ENCODE data around the gene UMODL1.

Gene UMODL1

GRCh38 chr21:42146821-42147220, 75.7 kb downstream of the UMODL1 start:
- no peaks in the 10 kb centered on the region for H3K9me3 ChIP-seq (ENCODE audit: control insufficient read depth, low read length)
- 89% methylated on average over 19 of the region's 19 CpGs for WGBS
- no peak overlapping the region for H3K9ac ChIP-seq (ENCODE audit: low read length)
- no peak overlapping the region for H3K4ac ChIP-seq (ENCODE audit: low read depth in 1 of 2, low read length in 2 of 2)
- H3K18ac ChIP-seq (ENCODE audit: low read depth in 1 of 2, low read length in 2 of 2): no peak overlapping the region
- H3K14ac ChIP-seq (ENCODE audit: low read length in 2 of 2): no peak overlapping the region
- no peak overlapping the region for H2BK120ac ChIP-seq (ENCODE audit: low read depth, low read length)
- no peak overlapping the region for H2BK12ac ChIP-seq (ENCODE audit: low read length in 2 of 2)
- H2AK5ac ChIP-seq (ENCODE audit: low read length, severe bottlenecking): no peak overlapping the region
- peaks cover 2% of the 10 kb centered on the region for H3K4me1 ChIP-seq (ENCODE audit: control insufficient read depth, insufficient read depth, low read depth, low read length)
- no peak overlapping the region for H2BK5ac ChIP-seq (ENCODE audit: low read depth, low read length, poor library complexity, severe bottlenecking)
- H3K27me3 ChIP-seq (ENCODE audit: control insufficient read depth in 1 of 2, insufficient read depth in 1 of 2, low read length in 2 of 2): peaks cover 33 to 71% of the 10 kb centered on the region in 2 experiments
- no peak overlapping the region for H3K23ac ChIP-seq (ENCODE audit: low read length in 2 of 2)
- H4K8ac ChIP-seq (ENCODE audit: low read length): no peak overlapping the region
- no peak overlapping the region for H3K27ac ChIP-seq (ENCODE audit: low read length, poor library complexity, severe bottlenecking)
- H3K36me3 ChIP-seq (ENCODE audit: control insufficient read depth in 1 of 2, insufficient read depth in 2 of 2, low read depth in 1 of 2, low read length in 2 of 2): no peaks in the 10 kb centered on the region
- no peak for DNase-seq
- H4K91ac ChIP-seq (ENCODE audit: low read length): no peak overlapping the region
- no peaks in the 10 kb centered on the region for H3K79me1 ChIP-seq (replicated peaks; ENCODE audit: low read length, poor library complexity, severe bottlenecking)
- H2AFZ ChIP-seq (ENCODE audit: low read depth, low read length): no peak overlapping the region
- no peak overlapping the region for H3K4me2 ChIP-seq (ENCODE audit: low read length, poor library complexity, severe bottlenecking)
- H3K4me3 ChIP-seq (ENCODE audit: insufficient read depth in 1 of 2, low read depth in 1 of 2, low read length in 2 of 2): no peak overlapping the region
- H2BK15ac ChIP-seq (ENCODE audit: low read depth, poor library complexity, severe bottlenecking): no peak overlapping the region

- DNase-seq: no peak
- Histone ChIP-seq H3K23ac (ENCODE audit: low read length in 2 of 2) (no peak overlapping the region), H4K91ac (ENCODE audit: low read length) (no peak overlapping the region), H2AFZ (ENCODE audit: low read depth, low read length) (no peak overlapping the region), H3K4me1 (ENCODE audit: control insufficient read depth, insufficient read depth, low read depth, low read length) (peaks cover 2% of the 10 kb centered on the region), H2BK120ac (ENCODE audit: low read depth, low read length) (no peak overlapping the region), H2BK15ac (ENCODE audit: low read depth, poor library complexity, severe bottlenecking) (no peak overlapping the region), H4K8ac (ENCODE audit: low read length) (no peak overlapping the region), H3K9ac (ENCODE audit: low read length) (no peak overlapping the region), H3K4me3 (ENCODE audit: insufficient read depth in 1 of 2, low read depth in 1 of 2, low read length in 2 of 2) (peak overlapping the region in 1 of 2 experiments; percentile 11), H3K36me3 (ENCODE audit: control insufficient read depth in 1 of 2, insufficient read depth in 2 of 2, low read depth in 1 of 2, low read length in 2 of 2) (no peaks in the 10 kb centered on the region), H3K27ac (ENCODE audit: low read length, poor library complexity, severe bottlenecking) (no peak overlapping the region), H3K14ac (ENCODE audit: low read length in 2 of 2) (no peak overlapping the region), H2BK12ac (ENCODE audit: low read length in 2 of 2) (no peak overlapping the region), H3K4ac (ENCODE audit: low read depth in 1 of 2, low read length in 2 of 2) (peak overlapping the region in 1 of 2 experiments; percentile 35), H3K4me2 (ENCODE audit: low read length, poor library complexity, severe bottlenecking) (no peak overlapping the region), H2AK5ac (ENCODE audit: low read length, severe bottlenecking) (no peak overlapping the region), H3K27me3 (ENCODE audit: control insufficient read depth in 1 of 2, insufficient read depth in 1 of 2, low read length in 2 of 2) (peaks cover 35 to 71% of the 10 kb centered on the region in 2 experiments), H2BK5ac (ENCODE audit: low read depth, low read length, poor library complexity, severe bottlenecking) (no peak overlapping the region), H3K18ac (ENCODE audit: low read depth in 1 of 2, low read length in 2 of 2) (no peak overlapping the region), H3K79me1 (replicated peaks; ENCODE audit: low read length, poor library complexity, severe bottlenecking) (no peaks in the 10 kb centered on the region), H3K9me3 (ENCODE audit: control insufficient read depth, low read length) (no peaks in the 10 kb centered on the region)
- WGBS: 84% methylated on average over 13 of the region's 13 CpGs
Observed at GRCh38 chr21:42147386-42148020, 76.4 kb downstream of the UMODL1 start.

DNA sequence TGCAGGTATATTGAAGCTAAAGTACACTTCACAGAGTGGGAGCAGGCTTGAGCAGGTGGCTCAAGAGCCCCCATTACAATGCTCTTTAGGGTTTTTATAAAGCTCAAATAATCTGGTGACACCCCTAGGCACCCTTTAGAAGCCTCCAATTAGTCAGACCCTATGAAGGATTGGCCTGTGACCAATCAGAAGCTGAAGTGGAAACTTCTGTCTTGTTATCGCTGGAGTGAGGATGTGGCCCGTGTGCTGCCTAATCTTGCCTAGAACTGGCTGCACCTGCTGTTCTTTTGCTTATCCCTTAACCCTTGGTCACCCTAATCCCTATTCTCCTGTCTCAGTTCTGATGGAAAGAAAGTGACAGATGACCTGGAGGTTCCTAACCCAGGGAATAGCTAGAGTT, 77.0 kb downstream of the UMODL1 start:
- no peak overlapping the region for H2AFZ ChIP-seq (ENCODE audit: low read depth, low read length)
- H4K8ac ChIP-seq (ENCODE audit: low read length): no peak overlapping the region
- WGBS: 100% methylated on average over 1 of the region's 2 CpGs
- H2BK120ac ChIP-seq (ENCODE audit: low read depth, low read length): no peak overlapping the region
- no peak overlapping the region for H4K91ac ChIP-seq (ENCODE audit: low read length)
- H3K9me3 ChIP-seq (ENCODE audit: control insufficient read depth, low read length): no peaks in the 10 kb centered on the region
- H2BK12ac ChIP-seq (ENCODE audit: low read length in 2 of 2): no peak overlapping the region
- H3K36me3 ChIP-seq (ENCODE audit: control insufficient read depth in 1 of 2, insufficient read depth in 2 of 2, low read depth in 1 of 2, low read length in 2 of 2): no peaks in the 10 kb centered on the region
- no peak overlapping the region for H3K14ac ChIP-seq (ENCODE audit: low read length in 2 of 2)
- H3K23ac ChIP-seq (ENCODE audit: low read length in 2 of 2): no peak overlapping the region
- H3K4me2 ChIP-seq (ENCODE audit: low read length, poor library complexity, severe bottlenecking): no peak overlapping the region
- H3K4ac ChIP-seq (ENCODE audit: low read depth in 1 of 2, low read length in 2 of 2): no peak overlapping the region
- peaks cover 39 to 71% of the 10 kb centered on the region in 2 experiments for H3K27me3 ChIP-seq (ENCODE audit: control insufficient read depth in 1 of 2, insufficient read depth in 1 of 2, low read length in 2 of 2)
- no peak overlapping the region for H3K4me3 ChIP-seq (ENCODE audit: insufficient read depth in 1 of 2, low read depth in 1 of 2, low read length in 2 of 2)
- H2BK15ac ChIP-seq (ENCODE audit: low read depth, poor library complexity, severe bottlenecking): no peak overlapping the region
- no peak for DNase-seq
- no peak overlapping the region for H3K9ac ChIP-seq (ENCODE audit: low read length)
- no peak overlapping the region for H2AK5ac ChIP-seq (ENCODE audit: low read length, severe bottlenecking)
- H3K18ac ChIP-seq (ENCODE audit: low read depth in 1 of 2, low read length in 2 of 2): no peak overlapping the region
- peaks cover 2% of the 10 kb centered on the region for H3K4me1 ChIP-seq (ENCODE audit: control insufficient read depth, insufficient read depth, low read depth, low read length)
- no peaks in the 10 kb centered on the region for H3K79me1 ChIP-seq (replicated peaks; ENCODE audit: low read length, poor library complexity, severe bottlenecking)
- H2BK5ac ChIP-seq (ENCODE audit: low read depth, low read length, poor library complexity, severe bottlenecking): no peak overlapping the region
- no peak overlapping the region for H3K27ac ChIP-seq (ENCODE audit: low read length, poor library complexity, severe bottlenecking)

GRCh38 chr21:42148584-42148983, 77.5 kb downstream of the UMODL1 start:
- no peak overlapping the region for H3K14ac ChIP-seq (ENCODE audit: low read length in 2 of 2)
- no peak overlapping the region for H2BK12ac ChIP-seq (ENCODE audit: low read length in 2 of 2)
- peaks cover 42 to 73% of the 10 kb centered on the region in 2 experiments for H3K27me3 ChIP-seq (ENCODE audit: control insufficient read depth in 1 of 2, insufficient read depth in 1 of 2, low read length in 2 of 2)
- H4K8ac ChIP-seq (ENCODE audit: low read length): no peak overlapping the region
- no peaks in the 10 kb centered on the region for H3K36me3 ChIP-seq (ENCODE audit: control insufficient read depth in 1 of 2, insufficient read depth in 2 of 2, low read depth in 1 of 2, low read length in 2 of 2)
- no peak overlapping the region for H4K91ac ChIP-seq (ENCODE audit: low read length)
- no peak overlapping the region for H3K4me2 ChIP-seq (ENCODE audit: low read length, poor library complexity, severe bottlenecking)
- no peak overlapping the region for H3K4ac ChIP-seq (ENCODE audit: low read depth in 1 of 2, low read length in 2 of 2)
- H3K9ac ChIP-seq (ENCODE audit: low read length): no peak overlapping the region
- no peaks in the 10 kb centered on the region for H3K9me3 ChIP-seq (ENCODE audit: control insufficient read depth, low read length)
- no peak for DNase-seq
- H3K79me1 ChIP-seq (replicated peaks; ENCODE audit: low read length, poor library complexity, severe bottlenecking): no peaks in the 10 kb centered on the region
- H2BK120ac ChIP-seq (ENCODE audit: low read depth, low read length): no peak overlapping the region
- no peak overlapping the region for H3K4me3 ChIP-seq (ENCODE audit: insufficient read depth in 1 of 2, low read depth in 1 of 2, low read length in 2 of 2)
- H2BK5ac ChIP-seq (ENCODE audit: low read depth, low read length, poor library complexity, severe bottlenecking): no peak overlapping the region
- no peak overlapping the region for H3K27ac ChIP-seq (ENCODE audit: low read length, poor library complexity, severe bottlenecking)
- H3K18ac ChIP-seq (ENCODE audit: low read depth in 1 of 2, low read length in 2 of 2): no peak overlapping the region
- WGBS: 89% methylated on average over 3 of the region's 3 CpGs
- no peak overlapping the region for H2BK15ac ChIP-seq (ENCODE audit: low read depth, poor library complexity, severe bottlenecking)
- H2AFZ ChIP-seq (ENCODE audit: low read depth, low read length): no peak overlapping the region
- no peak overlapping the region for H3K23ac ChIP-seq (ENCODE audit: low read length in 2 of 2)
- no peak overlapping the region for H2AK5ac ChIP-seq (ENCODE audit: low read length, severe bottlenecking)
- peaks cover 2% of the 10 kb centered on the region for H3K4me1 ChIP-seq (ENCODE audit: control insufficient read depth, insufficient read depth, low read depth, low read length)

Measured in mesenchymal stem cell (in vitro differentiated cells and primary cell).